MCF 10A (cell line): ENCODE results near the gene NELL1. TPM values are rescaled to one million over a fixed set of nuclear protein-coding genes. Genes with fewer than 3 reads are reported as not detected.

ENCODE experiments used
- BruUV-seq: library from RNA; stranded (reverse); fragments of 400-500 nt; replicated peaks from 2 replicates; lab custom pipeline; 2021; lab: Mats Ljungman, UMichigan
- CTCF ChIA-PET: fragments of 300-600 bp; sonication (Branson Sonifier 250); formaldehyde crosslinking; extraction: SDS; loops from one replicate; lab custom pipeline; 2021; ENCODE audit warnings: antibody characterized with exemption, inconsistent platforms; lab: Yijun Ruan, JAX
- POLR2A ChIA-PET: fragments of 300-600, 350-650 bp; sonication (Branson Sonifier 250); formaldehyde crosslinking; extraction: SDS; loops from one replicate; lab custom pipeline; 2020; ENCODE audit warnings: antibody characterized with exemption, inconsistent platforms; lab: Yijun Ruan, JAX
- DNase-seq: peaks from one replicate; pipeline ENCODE4 v3.0.0-alpha.2; 2018; ENCODE audit not compliant: unreplicated experiment
- H3K27ac Mint-ChIP-seq: one replicate; pipeline ENCODE4 v1.8.0; 2022; ENCODE audit warnings: mild to moderate bottlenecking, low read depth, mixed read lengths; ENCODE audit not compliant: unreplicated experiment
- H3K27me3 Mint-ChIP-seq: one replicate; pipeline ENCODE4 v1.8.0; 2022; ENCODE audit warnings: mixed read lengths; ENCODE audit not compliant: insufficient read depth, unreplicated experiment
- H3K36me3 Mint-ChIP-seq: one replicate; pipeline ENCODE4 v1.8.0; 2022; ENCODE audit warnings: mild to moderate bottlenecking, moderate library complexity, mixed read lengths; ENCODE audit not compliant: insufficient read depth, unreplicated experiment
- H3K4me1 Mint-ChIP-seq: one replicate; pipeline ENCODE4 v1.8.0; 2022; ENCODE audit warnings: mixed read lengths; ENCODE audit not compliant: insufficient read depth, unreplicated experiment
- H3K4me3 Mint-ChIP-seq: one replicate; pipeline ENCODE4 v1.8.0; 2022; ENCODE audit warnings: mild to moderate bottlenecking, moderate library complexity, mixed read lengths; ENCODE audit not compliant: unreplicated experiment
- H3K9me3 Mint-ChIP-seq: one replicate; pipeline ENCODE4 v1.8.0; 2022; ENCODE audit warnings: mixed read lengths; ENCODE audit not compliant: unreplicated experiment
- CTCF ChIP-seq: fragments of 200-600 bp; IDR thresholded peaks from one replicate; pipeline ENCODE4 v1.8.0; 2022; ENCODE audit warnings: antibody characterized with exemption, mild to moderate bottlenecking; ENCODE audit not compliant: unreplicated experiment
- intact Hi-C: fragments of 100-400 bp; cut with micrococcal nuclease; formaldehyde crosslinking; loops from 2 replicates; pipeline ENCODE4 v1.14.1; 2022
- total RNA-seq: library from RNA; stranded (reverse); gene quantifications from 2 replicates; pipeline ENCODE4 v1.2.3, GENCODE V29; 2022

NELL1 gene
- total RNA-seq, 1 experiment from 2014 or later, result not detected

DNA sequence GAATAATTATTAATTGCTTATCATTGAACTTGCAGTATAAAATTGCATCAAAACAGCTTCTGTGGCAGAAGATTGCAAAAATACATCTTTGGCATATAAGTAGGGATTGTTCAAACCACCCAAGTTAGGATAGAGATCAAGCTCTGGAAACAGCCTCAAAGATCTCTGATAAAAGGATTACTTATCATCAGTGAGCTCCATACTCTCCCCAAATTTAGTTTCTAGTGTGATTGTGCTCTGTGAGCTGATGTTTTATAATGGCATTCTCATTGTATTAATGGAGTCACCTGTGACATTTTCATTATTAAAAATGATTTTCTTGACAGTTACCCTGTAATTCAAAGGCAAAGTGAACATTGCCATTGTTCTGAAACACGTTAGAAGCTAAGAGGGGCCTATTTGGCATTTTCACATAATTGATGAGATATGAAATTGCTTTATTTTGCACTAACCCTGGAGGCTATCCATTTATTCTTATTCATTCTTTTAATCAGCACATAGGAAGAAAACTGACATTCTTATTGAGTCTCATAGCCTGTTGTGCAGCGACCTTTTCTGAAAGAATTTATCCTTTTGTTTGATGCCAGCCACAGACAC is 897.2 kb downstream of the NELL1 start:
- no peaks in the 10 kb centered on the region for H3K36me3 Mint-ChIP-seq
- POLR2A ChIA-PET, result no interaction called here
- H3K4me3 Mint-ChIP-seq, result no peak overlapping the region
- H3K9me3 Mint-ChIP-seq, result peaks cover 25% of the 10 kb centered on the region
- BruUV-seq, result no TSS peak
- no peak for TF ChIP-seq CTCF
- CTCF ChIA-PET, result interaction anchor here (0.7 kb wide), 1 partner anchor 33 kb away, joined by 3 read pairs; no protein-coding TSS in a partner anchor
- no peaks in the 10 kb centered on the region for H3K4me1 Mint-ChIP-seq
- no peak overlapping the region for H3K27ac Mint-ChIP-seq
- intact Hi-C loops, result no loop called here
- DNase-seq, result no peak
- no peaks in the 10 kb centered on the region for H3K27me3 Mint-ChIP-seq

DNA sequence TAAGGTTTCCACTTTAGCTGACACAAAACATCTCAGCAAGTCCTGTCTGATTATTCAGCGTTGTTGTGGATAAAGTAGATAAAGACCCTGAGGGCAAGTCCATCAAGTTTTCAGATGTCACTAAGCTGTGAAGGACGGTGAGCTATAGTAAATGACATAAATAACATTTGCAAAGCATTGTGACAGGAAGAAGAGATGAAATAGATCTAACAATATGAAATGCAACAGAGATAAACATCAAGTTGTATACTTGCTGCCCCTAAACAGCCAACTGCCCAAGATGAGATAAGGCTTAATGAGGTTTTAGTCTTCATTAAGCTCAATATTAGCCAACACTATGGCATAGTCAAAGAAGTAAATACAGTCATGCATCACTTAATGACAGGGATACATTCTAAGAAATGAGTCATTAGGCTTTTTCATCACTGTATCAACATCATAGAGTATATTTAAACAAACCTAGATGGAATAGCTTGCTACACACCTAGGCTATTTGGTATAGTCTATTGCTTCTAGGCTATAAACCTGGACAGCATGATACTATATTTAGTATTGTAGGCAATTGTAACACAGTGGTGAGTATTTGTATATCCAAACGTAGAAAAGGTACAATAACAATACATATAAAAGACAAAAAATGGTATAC is 898.4 kb downstream of the NELL1 start:
- intact Hi-C loops, result no loop called here
- DNase-seq, result no peak
- BruUV-seq, result no TSS peak
- no peaks in the 10 kb centered on the region for H3K4me1 Mint-ChIP-seq
- POLR2A ChIA-PET, result no interaction called here
- no peak overlapping the region for H3K4me3 Mint-ChIP-seq
- CTCF ChIA-PET, result interaction anchor here (0.7 kb wide), 1 partner anchor 344 kb away, joined by 3 read pairs; no protein-coding TSS in a partner anchor
- H3K27ac Mint-ChIP-seq, result no peak overlapping the region
- no peak for TF ChIP-seq CTCF
- H3K36me3 Mint-ChIP-seq, result no peaks in the 10 kb centered on the region
- H3K27me3 Mint-ChIP-seq, result no peaks in the 10 kb centered on the region
- H3K9me3 Mint-ChIP-seq, result peaks cover 25% of the 10 kb centered on the region

- intact Hi-C loops, result no loop called here
- H3K4me1 Mint-ChIP-seq, result no peaks in the 10 kb centered on the region
- peaks cover 14% of the 10 kb centered on the region for H3K9me3 Mint-ChIP-seq
- ChIA-PET POLR2A (no interaction called here), CTCF (no interaction called here)
- BruUV-seq, result no TSS peak
- no peaks in the 10 kb centered on the region for H3K27me3 Mint-ChIP-seq
- H3K27ac Mint-ChIP-seq, result no peak overlapping the region
- H3K36me3 Mint-ChIP-seq, result no peaks in the 10 kb centered on the region
- no peak for DNase-seq
- no peak for TF ChIP-seq CTCF
- H3K4me3 Mint-ChIP-seq, result no peak overlapping the region
These were observed 902.8 kb downstream of the NELL1 start for GRCh38 chr11:21572210-21572609.

DNA sequence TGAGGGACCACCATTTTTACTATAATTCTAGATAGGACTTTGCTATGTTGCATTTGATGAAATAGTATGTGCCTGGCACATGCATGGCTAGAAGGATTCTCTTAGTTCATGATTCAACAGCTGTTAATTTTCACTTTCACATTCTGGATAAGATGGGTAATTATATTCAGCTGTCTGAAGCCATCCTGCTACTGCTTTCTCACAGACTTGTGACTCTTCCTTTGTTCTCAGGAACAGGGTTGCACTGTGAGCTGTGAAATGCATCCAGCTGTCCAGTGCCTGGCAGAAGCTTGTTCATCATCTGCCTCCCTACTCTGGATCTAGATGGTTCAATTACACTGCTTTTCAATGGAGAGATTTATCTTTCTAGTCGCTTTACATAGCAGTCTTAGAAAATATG is 913.4 kb downstream of the NELL1 start:
- H3K36me3 Mint-ChIP-seq, result no peaks in the 10 kb centered on the region
- TF ChIP-seq CTCF, result no peak
- ChIA-PET POLR2A (interaction anchor here (0.7 kb wide), 1 partner anchor 347 kb away, joined by 3 read pairs; no protein-coding TSS in a partner anchor), CTCF (interaction anchor here (0.5 kb wide), 1 partner anchor 109 kb away, joined by 3 read pairs; no protein-coding TSS in a partner anchor)
- H3K27me3 Mint-ChIP-seq, result no peaks in the 10 kb centered on the region
- peaks cover 46% of the 10 kb centered on the region for H3K9me3 Mint-ChIP-seq
- BruUV-seq, result no TSS peak
- no peaks in the 10 kb centered on the region for H3K4me1 Mint-ChIP-seq
- H3K27ac Mint-ChIP-seq, result no peak overlapping the region
- intact Hi-C loops, result no loop called here
- no peak overlapping the region for H3K4me3 Mint-ChIP-seq
- DNase-seq, result no peak
